GM21360 (cell line): ENCODE data around the gene WDR38.

Experiments
- ATAC-seq: cut with Tn5 transposase; IDR thresholded peaks from one replicate; pipeline ENCODE4 v1.9.1; 2021; ENCODE audit warnings: mild to moderate bottlenecking, moderate library complexity; ENCODE audit not compliant: unreplicated experiment

WDR38 gene

DNA sequence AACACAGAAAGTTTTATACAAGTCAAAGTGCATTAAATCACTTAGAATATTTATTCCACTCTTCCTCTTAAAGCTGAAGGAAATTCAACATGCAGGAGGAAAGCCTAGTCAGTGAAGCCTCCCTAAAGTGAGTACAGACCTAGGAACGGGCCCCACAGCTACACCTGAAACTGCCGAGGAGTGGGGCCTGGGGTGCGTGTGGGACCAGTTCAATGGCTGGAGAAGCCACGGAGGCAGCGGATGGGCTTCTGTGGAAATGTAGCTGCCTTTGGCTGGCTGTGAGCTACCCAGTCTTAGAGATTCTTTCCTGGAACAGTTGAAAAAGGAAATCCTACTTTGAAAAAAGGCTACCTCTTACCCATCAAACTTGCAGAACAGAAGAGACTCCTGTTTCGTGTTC, 25.3 kb downstream of the WDR38 start:
- no peak for ATAC-seq

DNA sequence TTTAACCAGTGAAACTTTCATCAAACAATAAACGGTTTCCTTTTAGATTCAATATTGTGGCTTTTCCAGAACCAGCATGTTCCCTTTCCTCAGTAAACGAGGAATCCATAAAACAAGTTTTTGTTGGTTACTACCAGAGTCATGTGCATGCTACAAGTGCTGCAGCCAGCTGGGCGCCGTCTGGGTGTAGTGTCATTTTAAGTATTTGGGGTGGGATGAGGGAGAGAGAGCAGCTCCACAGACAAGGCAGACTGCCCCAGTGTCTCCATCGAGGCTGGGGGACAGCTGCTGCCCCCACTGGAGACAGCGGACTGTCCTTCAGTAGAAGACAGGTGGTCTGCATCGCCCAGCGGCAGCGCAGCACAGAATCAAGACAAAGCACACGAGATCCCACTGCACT, 26.0 kb downstream of the WDR38 start:
- ATAC-seq, result no peak

DNA sequence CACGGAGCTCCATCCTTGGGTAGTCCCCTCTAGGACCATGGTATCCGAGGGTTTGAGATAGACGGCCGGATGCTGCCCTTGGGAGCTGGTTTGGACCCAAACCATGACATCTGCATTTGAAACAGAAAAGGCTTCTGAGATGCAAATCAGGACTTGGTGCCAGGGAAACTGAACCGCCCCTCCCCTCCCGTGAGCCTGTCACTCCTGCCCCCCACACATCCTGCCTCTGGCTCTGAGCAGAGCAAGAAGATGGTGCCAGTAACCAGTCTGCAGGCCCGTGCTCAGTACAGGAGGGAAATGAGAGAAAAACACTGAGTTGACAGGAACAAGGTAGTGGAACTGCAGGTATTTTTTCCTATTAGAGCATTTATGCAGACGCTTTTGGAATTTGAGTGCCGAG, 27.2 kb downstream of the WDR38 start:
- no peak for ATAC-seq

DNA sequence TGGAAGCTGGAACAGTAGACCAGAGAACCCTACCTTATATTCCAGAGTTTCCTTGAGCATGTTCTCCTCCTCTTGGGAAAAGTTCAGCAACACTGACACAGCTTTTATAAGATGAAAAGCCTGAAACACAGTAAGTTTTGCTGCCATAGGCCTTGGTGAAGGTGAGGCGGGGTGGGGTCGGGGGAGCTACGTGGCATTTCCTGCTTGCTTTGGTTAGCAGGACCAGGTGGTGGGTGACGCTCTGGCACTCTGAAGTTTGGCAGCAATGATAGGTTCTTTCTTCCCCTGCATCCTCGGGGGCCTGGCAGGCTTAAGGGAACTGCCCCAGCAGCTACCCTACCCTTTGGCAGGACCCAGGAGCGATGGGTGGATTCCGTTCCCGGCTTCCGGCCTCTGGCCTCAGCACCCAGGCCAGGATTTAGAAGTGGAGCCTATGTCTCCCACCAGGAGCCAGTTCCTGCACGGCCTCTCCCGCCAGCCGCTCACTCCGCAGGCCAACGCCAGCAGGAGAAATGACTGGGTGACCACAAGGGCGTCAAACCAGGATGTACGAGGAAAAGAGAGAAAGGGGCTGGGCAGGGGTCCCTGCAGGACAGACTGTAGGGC, 28.0 kb downstream of the WDR38 start:
- no peak for ATAC-seq

DNA sequence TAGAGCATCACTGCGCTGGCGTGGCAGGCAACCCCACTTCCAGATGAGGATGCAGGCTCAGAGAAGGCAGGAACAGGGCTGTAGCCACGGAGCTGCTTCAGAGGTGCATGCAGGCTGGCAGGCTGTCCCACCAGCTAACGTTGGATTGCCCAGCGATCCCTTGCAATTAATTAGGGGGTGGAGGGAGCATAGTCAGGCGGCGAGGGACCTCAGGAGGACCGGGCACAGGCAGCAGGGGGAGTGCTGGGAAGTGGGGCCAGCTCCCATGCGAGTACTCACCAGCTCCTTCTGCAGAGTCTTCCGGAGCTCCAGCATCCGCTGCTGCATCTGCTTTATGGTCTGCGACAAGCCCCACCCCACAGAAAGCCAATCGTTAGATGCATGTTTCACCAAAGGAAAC, 29.0 kb downstream of the WDR38 start:
- no peak for ATAC-seq

DNA sequence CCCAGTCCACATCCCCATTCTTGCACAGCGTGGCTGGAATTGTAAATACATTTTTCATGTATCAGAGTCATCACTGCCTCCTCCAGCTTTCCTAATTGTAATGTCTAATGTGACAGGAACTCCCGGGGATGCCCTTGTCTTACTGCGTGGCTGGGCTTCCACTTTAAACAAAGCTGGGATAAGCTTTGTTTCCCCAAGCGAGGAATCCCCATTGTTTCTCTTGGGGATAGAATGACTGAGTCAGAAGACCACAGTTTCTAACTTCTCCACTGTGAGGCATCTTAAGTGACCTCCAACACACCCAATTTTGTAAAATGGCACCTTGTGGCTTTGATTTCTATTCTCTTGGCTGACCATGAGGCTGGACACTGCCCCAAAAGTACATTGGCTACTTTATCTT, 31.1 kb downstream of the WDR38 start:
- ATAC-seq, result no peak

DNA sequence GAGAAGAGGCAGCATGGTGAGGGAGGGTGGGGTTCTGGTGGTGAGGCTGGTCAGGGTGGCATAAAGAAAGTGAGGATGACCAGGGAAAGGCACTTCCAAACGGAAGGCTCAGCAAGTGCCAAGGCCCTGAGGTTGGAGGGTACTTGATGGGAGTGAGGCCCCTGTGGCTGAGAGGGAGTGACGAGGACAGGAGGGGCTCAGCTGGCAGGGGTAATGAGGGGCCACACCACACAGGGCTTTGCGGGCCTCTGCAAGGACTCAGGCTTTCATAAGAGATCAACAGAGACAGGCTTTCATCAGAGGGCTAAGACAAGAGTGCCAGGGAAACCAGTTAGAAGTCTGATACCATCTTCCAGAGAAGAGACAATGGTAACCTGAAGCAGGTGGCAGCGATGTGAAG, 32.3 kb downstream of the WDR38 start:
- no peak for ATAC-seq

DNA sequence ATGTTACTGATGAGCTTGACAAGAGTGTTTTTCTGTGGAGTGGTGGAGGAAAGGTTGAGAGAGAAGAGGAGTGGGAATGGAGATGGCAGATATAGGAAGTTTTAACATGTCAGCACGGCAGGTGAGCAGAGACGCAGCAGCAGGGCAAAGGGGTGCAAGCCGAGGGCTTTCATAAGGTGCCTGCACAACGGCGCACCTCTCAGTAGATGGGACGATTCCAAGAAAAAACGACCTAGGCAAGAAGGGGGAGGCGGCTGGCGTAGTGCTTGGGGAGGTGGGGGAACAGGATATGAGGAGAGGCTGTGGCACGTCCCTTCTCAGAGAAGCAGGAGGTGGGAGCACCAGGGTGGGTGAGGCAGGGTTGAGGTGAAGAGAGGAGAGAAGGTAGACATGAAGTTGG, 33.2 kb downstream of the WDR38 start:
- ATAC-seq, result no peak

DNA sequence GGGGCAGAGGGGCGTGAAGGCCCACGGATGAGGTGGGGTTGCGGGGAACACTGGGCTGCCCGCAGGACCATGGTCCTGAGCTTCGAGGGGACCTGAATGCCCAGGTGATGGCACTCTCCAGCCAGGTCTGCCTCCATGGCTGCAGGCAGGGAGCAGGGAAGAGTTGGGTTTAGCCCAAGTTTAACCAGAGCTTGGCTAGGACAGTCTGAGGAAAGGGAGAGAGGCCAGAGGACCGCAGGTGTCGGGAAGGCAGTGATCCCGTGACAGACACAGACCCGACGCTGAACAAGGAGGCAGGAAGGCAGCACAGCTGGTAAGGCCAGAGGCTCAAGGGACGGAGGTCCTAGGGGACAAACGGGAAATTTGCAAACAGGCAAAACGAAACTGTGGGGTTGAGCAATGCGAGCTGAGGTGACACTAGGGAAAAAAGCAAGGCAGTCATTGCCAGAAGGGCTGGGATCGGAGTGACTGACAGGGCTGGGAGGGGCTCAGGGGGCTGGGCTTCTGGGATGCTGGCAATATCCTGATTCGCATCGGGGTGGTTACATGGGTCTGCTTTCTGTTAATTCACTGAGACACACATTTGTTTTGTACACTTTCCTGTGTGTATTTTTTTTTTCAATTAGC, 33.7 kb downstream of the WDR38 start:
- no peak for ATAC-seq

DNA sequence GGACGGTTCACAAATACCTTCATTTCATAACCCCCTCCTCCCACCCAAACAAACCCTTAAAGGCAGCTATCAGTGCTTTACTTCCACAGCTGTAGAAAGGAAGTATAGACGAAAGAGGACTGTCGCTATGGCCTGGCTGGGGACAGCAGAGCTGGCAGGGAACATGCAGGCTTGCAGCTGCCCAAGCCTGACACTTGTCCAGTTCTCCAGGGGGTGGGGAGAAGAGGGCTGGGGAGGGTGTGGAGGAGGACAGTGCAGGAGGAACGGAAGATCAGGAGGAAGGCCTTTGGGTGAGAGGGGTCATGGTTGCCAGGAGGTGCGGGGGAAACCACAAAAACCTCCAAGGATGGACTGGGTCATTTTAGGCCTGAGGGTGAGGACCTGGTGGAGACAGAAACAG, 34.6 kb downstream of the WDR38 start:
- no peak for ATAC-seq

DNA sequence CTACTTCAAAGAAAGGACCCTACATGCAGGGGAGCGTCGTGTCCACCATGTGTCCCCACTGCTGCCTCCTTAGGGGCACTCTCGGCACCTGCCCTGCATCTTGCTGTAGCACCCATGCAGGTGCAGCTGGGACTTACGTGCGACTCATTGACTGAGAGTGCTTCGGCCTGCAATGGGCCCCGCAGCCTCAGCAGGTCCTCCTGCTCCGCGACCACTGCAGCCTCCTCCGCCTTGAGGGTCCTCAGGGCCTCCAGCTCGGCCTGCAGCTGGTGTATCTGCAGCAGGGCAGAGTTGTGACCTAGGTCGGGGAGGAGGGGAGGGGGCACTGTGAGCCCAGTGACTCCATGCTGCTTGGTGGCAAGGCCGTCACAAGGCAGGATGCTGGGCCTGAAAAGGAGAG, 35.7 kb downstream of the WDR38 start:
- no peak for ATAC-seq

DNA sequence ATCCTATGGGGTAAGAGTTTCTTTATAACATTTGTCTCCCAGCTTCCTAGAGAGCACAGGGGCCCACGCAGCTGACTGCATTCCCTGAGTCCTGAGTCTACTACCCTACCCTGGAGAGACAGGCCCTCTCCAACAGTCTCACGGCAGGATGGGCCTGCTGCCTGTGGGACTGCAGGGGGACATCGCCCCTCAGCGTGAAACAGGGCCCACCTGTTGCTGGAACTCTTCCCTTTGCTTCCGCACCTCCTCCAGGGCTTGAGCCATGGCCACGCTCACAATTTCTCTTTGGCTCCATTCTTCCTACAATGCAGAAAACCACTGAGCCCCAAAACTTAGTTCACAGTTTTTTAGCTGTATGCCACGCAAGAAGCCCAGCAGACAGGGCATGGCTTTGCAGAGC, 36.9 kb downstream of the WDR38 start:
- ATAC-seq, result no peak

DNA sequence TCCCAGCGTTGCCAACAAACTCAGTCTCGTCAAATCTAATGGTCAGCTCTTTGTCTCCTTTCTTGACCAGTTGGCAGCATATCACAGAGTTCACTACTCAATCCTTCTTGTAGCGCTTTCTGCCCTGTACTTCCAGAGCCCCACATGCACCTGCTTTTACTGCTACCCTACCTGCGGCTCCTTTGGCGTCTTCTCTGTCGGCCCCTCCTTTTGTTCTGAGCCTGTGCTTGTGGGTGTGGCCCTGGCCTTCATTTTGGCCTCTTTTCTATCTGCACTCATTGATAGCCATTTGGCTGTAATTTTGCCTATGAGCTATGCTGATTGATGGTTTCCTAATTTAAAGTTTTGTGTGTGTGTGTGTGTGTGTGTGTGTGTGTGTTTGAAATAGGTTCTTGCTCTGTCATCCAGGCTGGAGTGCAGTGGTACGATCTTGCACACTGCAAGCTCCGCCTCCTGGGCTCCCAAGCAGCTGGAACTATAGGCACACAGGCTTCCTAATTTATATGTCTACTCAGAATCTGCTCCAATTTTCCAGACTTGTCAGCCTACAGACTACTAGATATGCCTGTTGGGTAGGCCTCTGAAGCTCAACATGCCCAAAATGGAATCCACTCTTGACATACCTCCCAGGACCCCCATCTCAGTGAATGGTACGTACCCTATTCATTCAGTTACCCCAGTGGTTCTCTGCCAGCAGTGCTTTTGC, 40.9 kb downstream of the WDR38 start:
- ATAC-seq, result no peak

DNA sequence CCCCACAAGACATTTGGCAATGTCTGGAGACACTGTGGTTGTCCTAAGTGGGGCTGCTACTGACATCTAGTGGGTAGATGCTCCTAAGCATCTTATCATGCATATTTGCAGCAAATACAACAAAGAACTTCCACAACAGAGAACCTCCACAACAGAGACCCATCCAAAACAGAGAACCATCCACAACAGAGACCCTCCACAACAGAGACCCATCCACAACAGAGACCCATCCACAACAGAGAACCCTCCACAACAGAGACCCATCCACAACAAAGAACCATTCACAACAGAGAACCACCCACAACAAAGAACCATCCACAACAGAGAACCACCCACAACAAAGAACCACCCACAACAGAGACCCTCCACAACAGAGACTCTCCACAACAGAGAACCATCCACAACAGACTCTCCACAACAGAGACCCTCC, 41.5 kb downstream of the WDR38 start:
- no peak for ATAC-seq

DNA sequence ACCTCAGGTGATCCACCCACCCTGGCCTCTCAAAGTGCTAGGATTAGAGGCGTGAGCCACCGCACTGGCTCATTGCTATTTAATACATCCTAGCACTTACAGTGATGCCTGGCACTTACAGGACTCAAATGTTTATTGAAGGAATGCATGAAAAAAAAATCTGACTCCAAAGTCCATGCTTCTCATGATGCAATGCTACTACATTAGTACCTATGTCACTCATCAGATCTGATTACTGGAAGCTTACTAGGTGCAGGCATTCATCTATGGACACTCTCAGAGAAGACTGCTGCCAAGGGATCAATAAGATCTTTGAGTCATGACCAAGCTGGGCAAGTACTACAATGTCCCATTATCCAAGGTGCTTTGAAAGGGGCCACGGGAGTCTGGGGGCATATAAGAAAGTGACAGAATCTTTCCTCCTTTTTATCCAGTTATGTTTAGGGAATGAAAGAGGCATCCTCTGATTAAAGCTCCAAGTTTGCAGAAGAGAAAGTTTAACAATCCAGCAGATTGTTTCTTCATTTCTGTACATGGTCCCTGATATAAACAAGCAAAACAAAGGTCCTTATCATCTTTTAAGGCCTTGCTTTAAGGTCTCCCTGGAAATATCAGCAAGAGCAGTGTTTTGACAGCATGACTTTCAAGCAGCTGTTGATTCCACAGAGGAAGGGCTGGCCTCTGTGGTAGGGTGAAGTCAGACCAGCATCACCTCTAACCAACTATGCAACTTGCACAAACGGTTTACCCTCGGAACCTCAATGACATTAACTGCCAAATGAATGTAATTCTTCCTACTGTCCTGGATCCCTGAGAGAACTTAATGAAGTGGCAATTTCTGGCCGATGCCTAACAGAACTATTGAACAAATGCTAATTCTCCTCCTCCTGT, 44.6 kb downstream of the WDR38 start:
- no peak for ATAC-seq

DNA sequence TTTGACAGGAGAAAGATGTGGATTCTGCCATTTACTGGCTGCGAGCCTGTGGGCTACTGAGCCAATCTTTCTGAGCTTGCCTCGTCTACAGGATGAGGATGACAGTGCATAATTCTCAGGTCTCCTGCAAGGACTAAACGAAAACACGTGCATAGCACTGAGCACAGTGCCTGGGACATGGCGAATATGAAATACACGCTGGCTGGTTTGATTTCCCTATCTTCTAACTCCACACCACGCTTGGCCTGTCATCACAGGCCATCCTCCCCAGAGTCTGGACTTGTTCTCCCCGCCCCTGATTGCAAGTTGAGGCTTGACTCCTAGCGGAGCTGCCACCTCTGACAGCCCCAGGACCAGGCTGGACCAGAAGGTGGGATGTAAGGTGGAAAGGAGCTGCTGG, 46.6 kb downstream of the WDR38 start:
- ATAC-seq, result no peak

DNA sequence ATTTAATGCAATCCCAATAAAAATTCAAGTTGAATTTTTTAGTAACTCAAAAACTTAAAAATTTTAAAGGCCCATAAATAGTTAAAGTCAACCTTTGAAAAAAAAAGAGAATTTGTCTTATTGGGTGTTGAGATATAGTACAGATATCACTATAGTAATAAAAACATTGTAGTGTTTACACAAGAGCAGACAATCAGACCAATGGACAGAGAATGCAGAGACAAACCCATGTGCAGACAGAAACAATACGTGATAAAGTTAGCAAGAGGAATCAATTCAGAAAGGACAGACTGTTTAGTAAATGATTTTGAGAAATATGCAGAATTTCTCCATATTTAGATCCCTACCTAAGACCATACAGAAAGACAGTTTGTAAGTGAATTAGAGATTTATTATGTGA, 53.7 kb downstream of the WDR38 start:
- no peak for ATAC-seq
